IMR-90 (cell line): Measurements from ENCODE around the gene ALKBH2. TPM values are rescaled to one million over a fixed set of nuclear protein-coding genes. Genes with fewer than 3 reads are reported as not detected.

Source experiments
- ATAC-seq: fragments of 200-7000 bp; cut with Tn5 transposase; 2 replicates; pipeline ENCODE4 v1.9.1; 2020; ENCODE audit warnings: low read depth, mild to moderate bottlenecking, moderate library complexity
- BruUV-seq: library from RNA; stranded (reverse); fragments of 400-500 nt; replicated peaks from 2 replicates; lab custom pipeline; 2021; lab: Mats Ljungman, UMichigan
- CTCF ChIA-PET: fragments of 300-600 bp; formaldehyde crosslinking; extraction: SDS; loops from one replicate; lab custom pipeline; 2021; ENCODE audit warnings: antibody characterized with exemption; lab: Yijun Ruan, JAX
- POLR2A ChIA-PET: fragments of 300-600 bp; sonication (Branson Sonifier 250); formaldehyde crosslinking; loops from one replicate; lab custom pipeline; 2022; ENCODE audit warnings: antibody characterized with exemption; ENCODE audit not compliant: unreplicated experiment; lab: Charles Lee
- DNase-seq: peaks from one replicate; pipeline ENCODE4 v3.0.0; 2013
- H2AFZ ChIP-seq: replicated peaks from 2 replicates; pipeline ENCODE3; 2013; ENCODE audit warnings: low read length, mild to moderate bottlenecking; ENCODE audit not compliant: poor library complexity
- H2AK5ac ChIP-seq: 2 replicates; pipeline ENCODE4 v1.6.1; 2013; ENCODE audit warnings: low read depth, low read length, inconsistent platforms
- H2AK9ac ChIP-seq: replicated peaks from 2 replicates; pipeline ENCODE3; 2013; ENCODE audit warnings: mild to moderate bottlenecking, low read depth, low read length, moderate library complexity; ENCODE audit not compliant: poor library complexity
- H2BK120ac ChIP-seq: 2 replicates; pipeline ENCODE4 v1.6.1; 2013; ENCODE audit warnings: low read depth, low read length, inconsistent platforms
- H2BK15ac ChIP-seq: 3 replicates; pipeline ENCODE4 v1.6.1; 2013; ENCODE audit warnings: low read depth, low read length, inconsistent platforms
- H2BK20ac ChIP-seq: 2 replicates; pipeline ENCODE4 v1.6.1; 2013; ENCODE audit warnings: low read depth, mild to moderate bottlenecking, inconsistent platforms, low read length, moderate library complexity
- H2BK5ac ChIP-seq: 2 replicates; pipeline ENCODE4 v1.6.1; 2013; ENCODE audit warnings: mild to moderate bottlenecking, low read depth, low read length, inconsistent platforms; ENCODE audit not compliant: poor library complexity, severe bottlenecking
- H3K14ac ChIP-seq: replicated peaks from 2 replicates; pipeline ENCODE4 v1.6.1; 2013; ENCODE audit warnings: low read depth, low read length, inconsistent platforms
- H3K18ac ChIP-seq: 2 replicates; pipeline ENCODE4 v1.6.1; 2013; ENCODE audit warnings: low read depth, low read length, control low read depth
- H3K23ac ChIP-seq: 2 replicates; pipeline ENCODE4 v1.6.1; 2013; ENCODE audit warnings: low read depth, low read length, inconsistent platforms
- H3K27ac ChIP-seq: 2 replicates; pipeline ENCODE4 v1.5.1; 2013; ENCODE audit warnings: mild to moderate bottlenecking, control low read depth, low read length; ENCODE audit not compliant: insufficient read depth
- H3K27me3 ChIP-seq: 2 replicates; pipeline ENCODE4 v1.6.1; 2013; ENCODE audit warnings: low read length; ENCODE audit not compliant: control insufficient read depth, insufficient read depth
- H3K36me3 ChIP-seq: 2 replicates; pipeline ENCODE4 v1.6.1; 2013; ENCODE audit warnings: low read length, mixed read lengths; ENCODE audit not compliant: control insufficient read depth, insufficient read depth
- H3K4ac ChIP-seq: 2 replicates; pipeline ENCODE4 v1.6.1; 2013; ENCODE audit warnings: low read depth, low read length, inconsistent platforms
- H3K4me1 ChIP-seq: 2 replicates; pipeline ENCODE4 v1.6.1; 2013; ENCODE audit warnings: low read length, mixed read lengths; ENCODE audit not compliant: control insufficient read depth, insufficient read depth
- H3K4me2 ChIP-seq: 2 replicates; pipeline ENCODE4 v1.6.1; 2013; ENCODE audit warnings: low read depth, mild to moderate bottlenecking, control low read depth, low read length, moderate library complexity
- H3K4me3 ChIP-seq: 2 replicates; pipeline ENCODE4 v1.5.1; 2013; ENCODE audit warnings: low read depth, mild to moderate bottlenecking, control low read depth, low read length, moderate library complexity; ENCODE audit not compliant: insufficient read depth
- H3K56ac ChIP-seq: 2 replicates; pipeline ENCODE4 v1.6.1; 2013; ENCODE audit warnings: low read length, inconsistent platforms; ENCODE audit not compliant: insufficient read depth; ENCODE audit errors: extremely low read depth
- H3K79me1 ChIP-seq, 2 experiments: 2 replicates each; pipeline ENCODE4 v1.6.1; 2013; ENCODE audit warnings: low read length in 2 of 2, inconsistent platforms in 1 of 2, low read depth in 1 of 2
- H3K9ac ChIP-seq: 2 replicates; pipeline ENCODE4 v1.6.1; 2013; ENCODE audit warnings: low read depth, low read length, control low read depth
- H3K9me1 ChIP-seq: 2 replicates; pipeline ENCODE4 v1.6.1; 2013; ENCODE audit warnings: low read length, inconsistent platforms; ENCODE audit not compliant: insufficient read depth
- H3K9me3 ChIP-seq: 2 replicates; pipeline ENCODE4 v1.6.1; 2013; ENCODE audit warnings: low read length; ENCODE audit not compliant: control insufficient read depth, insufficient read depth
- H4K20me1 ChIP-seq: 2 replicates; pipeline ENCODE4 v1.6.1; 2013; ENCODE audit warnings: low read length, inconsistent platforms; ENCODE audit not compliant: insufficient read depth
- H4K5ac ChIP-seq: 2 replicates; pipeline ENCODE4 v1.6.1; 2013; ENCODE audit warnings: mild to moderate bottlenecking, low read depth, low read length, control low read depth
- H4K8ac ChIP-seq, 2 experiments: 2 replicates each; pipeline ENCODE4 v1.6.1; 2013; ENCODE audit warnings: low read depth in 2 of 2, low read length in 2 of 2, control low read depth in 1 of 2, inconsistent platforms in 1 of 2
- H4K91ac ChIP-seq: 2 replicates; pipeline ENCODE4 v1.6.1; 2013; ENCODE audit warnings: low read depth, low read length, inconsistent platforms; ENCODE audit not compliant: insufficient read depth
- CEBPB ChIP-seq: IDR thresholded peaks from 2 replicates; pipeline ENCODE4 v1.6.1; 2012; ENCODE audit warnings: low read depth, low read length, improper control_type of control experiment
- MAFK ChIP-seq: IDR thresholded peaks from 2 replicates; pipeline ENCODE4 v1.6.1; 2012; ENCODE audit warnings: low read depth, low read length, improper control_type of control experiment
- MAZ ChIP-seq: IDR thresholded peaks from 2 replicates; pipeline ENCODE4 v1.6.1; 2012; ENCODE audit warnings: low read depth, mild to moderate bottlenecking, low read length, improper control_type of control experiment, moderate library complexity, borderline replicate concordance
- NFE2L2 ChIP-seq: fragments of 150-350 bp; IDR thresholded peaks from 2 replicates; pipeline ENCODE4 v1.6.1; 2016; ENCODE audit warnings: low read depth, mild to moderate bottlenecking, low read length
- POLR2A ChIP-seq: IDR thresholded peaks from 2 replicates; pipeline ENCODE4 v1.6.1; 2012; ENCODE audit warnings: mild to moderate bottlenecking, low read depth, low read length
- RAD21 ChIP-seq: IDR thresholded peaks from 2 replicates; pipeline ENCODE4 v1.6.1; 2012; ENCODE audit warnings: low read length, improper control_type of control experiment
- RFX5 ChIP-seq: IDR thresholded peaks from 2 replicates; pipeline ENCODE4 v1.8.0; 2012; ENCODE audit warnings: low read depth, mild to moderate bottlenecking, low read length, moderate library complexity
- SMC3 ChIP-seq: fragments of 150-350 bp; IDR thresholded peaks from 2 replicates; pipeline ENCODE4 v1.6.1; 2016; ENCODE audit warnings: low read depth, mild to moderate bottlenecking, antibody characterized with exemption, low read length, moderate library complexity
- USF2 ChIP-seq: fragments of 150-350 bp; IDR thresholded peaks from 2 replicates; pipeline ENCODE4 v1.6.1; 2017; ENCODE audit warnings: mild to moderate bottlenecking, antibody characterized with exemption, low read length, low read depth
- WGBS, 2 experiments: methylation state at CpG; one replicate each; pipeline versions ENCODE4 v1.1.5 to v1.1.7; 2013; ENCODE audit warnings: missing lambda C conversion rate in 2 of 2; ENCODE audit not compliant: insufficient read length in 1 of 2; ENCODE audit errors: extremely low coverage in 2 of 2; 5-methylcytosine and 5-hydroxymethylcytosine counted together
- dilution Hi-C: fragments of 300-500 bp; cut with HindIII; formaldehyde crosslinking; loops from one replicate; pipeline ENCODE4 v1.14.3; 2018; ENCODE audit warnings: low sequenced_read_pairs; ENCODE audit not compliant: unreplicated experiment
- in situ Hi-C: fragments of 300-500 bp; cut with MboI; formaldehyde crosslinking; loops from 3 replicates; pipeline ENCODE4 v1.14.3; 2019; ENCODE audit warnings: low sequenced_read_pairs, inconsistent platforms, mixed read lengths
- intact Hi-C: fragments of 100-400 bp; cut with micrococcal nuclease; formaldehyde crosslinking; loops from 2 replicates; pipeline ENCODE4 v1.10.0; 2022
- polyA plus RNA-seq, 3 experiments: library from polyadenylated mRNA; depleted of rRNA; stranded (reverse); fragments of >200 nt; gene quantifications; 2 replicates each; pipeline ENCODE4 v1.2.3, GENCODE V29; 2012; ENCODE audit warnings: low replicate concordance in 1 of 3
- total RNA-seq: library from RNA; depleted of rRNA; stranded (reverse); fragments of >200 nt; gene quantifications from 2 replicates; pipeline ENCODE4 v1.2.3, GENCODE V29; 2012

The ALKBH2 gene
- total and polyA plus RNA-seq, 2 of the 4 experiments (the other 2 are of a cell fraction) = 14.9 to 17.8 TPM

DNA sequence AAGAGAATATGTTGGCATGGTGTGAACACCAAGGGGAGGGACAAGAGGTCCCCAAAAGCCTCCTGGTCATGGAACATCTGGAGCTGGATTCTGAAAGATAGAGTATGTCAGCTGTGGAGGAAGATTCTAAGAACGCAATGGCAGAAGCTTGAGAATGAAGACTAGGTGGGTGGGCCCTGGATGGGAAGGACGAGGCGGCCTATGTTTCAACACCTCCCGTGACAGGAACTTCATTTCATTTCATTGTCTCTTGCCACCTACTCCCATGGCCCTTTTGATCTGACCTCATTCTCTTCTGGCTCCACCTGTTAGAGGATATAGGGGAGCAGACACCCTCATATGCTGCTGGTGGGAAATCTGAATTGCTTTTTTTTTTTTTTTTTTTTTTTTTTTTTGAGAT lies 7.5 kb upstream of the ALKBH2 start:
- TF ChIP-seq RFX5 (no peak), USF2 (no peak), SMC3 (no peak), MAZ (no peak), MAFK (no peak), CEBPB (no peak), RAD21 (no peak), POLR2A (no peak), NFE2L2 (no peak)
- peaks cover 14 to 28% of the 10 kb centered on the region in 2 experiments for H3K79me1 ChIP-seq
- intact Hi-C loops = no loop called here
- H2AFZ ChIP-seq = no peak overlapping the region
- no peak overlapping the region for H3K27ac ChIP-seq
- no peak overlapping the region for H3K23ac ChIP-seq
- H4K20me1 ChIP-seq = no peaks in the 10 kb centered on the region
- dilution Hi-C loops = no loop called here
- H3K9ac ChIP-seq = no peak overlapping the region
- no peak overlapping the region for H2BK5ac ChIP-seq
- no peaks in the 10 kb centered on the region for H3K9me3 ChIP-seq
- WGBS, 2 experiments = no CpG with 5 or more reads among the region's 4 CpGs
- no peak overlapping the region for H3K4me3 ChIP-seq
- BruUV-seq = no TSS peak
- POLR2A ChIA-PET = no interaction called here
- H2AK5ac ChIP-seq = no peak overlapping the region
- H2BK20ac ChIP-seq = no peak overlapping the region
- H3K27me3 ChIP-seq = no peaks in the 10 kb centered on the region
- peaks cover 30% of the 10 kb centered on the region for H3K36me3 ChIP-seq
- H3K4me2 ChIP-seq = no peak overlapping the region
- H3K14ac ChIP-seq = no peak overlapping the region
- H4K5ac ChIP-seq = no peak overlapping the region
- no peak overlapping the region for H3K56ac ChIP-seq
- H4K8ac ChIP-seq = no peak overlapping the region
- DNase-seq (no peak), ATAC-seq (no peak)
- no peak overlapping the region for H2BK15ac ChIP-seq
- no peak overlapping the region for H2BK120ac ChIP-seq
- no peak overlapping the region for H4K91ac ChIP-seq
- no peak overlapping the region for H3K18ac ChIP-seq
- H3K4me1 ChIP-seq = no peaks in the 10 kb centered on the region
- 0 out of 2 replicates have a peak, but pooled peaks cover 3% of the 10 kb centered on the region for H3K9me1 ChIP-seq
- in situ Hi-C loops = no loop called here
- H3K4ac ChIP-seq = no peak overlapping the region
- H2AK9ac ChIP-seq = no peak overlapping the region
- CTCF ChIA-PET = no interaction called here
